Myocyte (in vitro differentiated cells): Measurements from ENCODE around the gene MTURN. TPM values are rescaled to one million over a fixed set of nuclear protein-coding genes. Genes with fewer than 3 reads are reported as not detected.
"Not testable (repeated sequence)": the region's sequence is repeated elsewhere in the genome, so short reads cannot be mapped to it uniquely, and the experiment has no call there.

Source experiments
- DNase-seq: peaks from one replicate; pipeline ENCODE4 v3.0.0-alpha.2; 2012; ENCODE audit warnings: low read depth
- total RNA-seq: library from RNA; depleted of rRNA; stranded (reverse); fragments of >200 nt; gene quantifications from 2 replicates; pipeline ENCODE4 v1.2.3, GENCODE V29; 2014

Gene MTURN
- total RNA-seq, 1 donor from 2014 or later: 41.9 TPM

DNA sequence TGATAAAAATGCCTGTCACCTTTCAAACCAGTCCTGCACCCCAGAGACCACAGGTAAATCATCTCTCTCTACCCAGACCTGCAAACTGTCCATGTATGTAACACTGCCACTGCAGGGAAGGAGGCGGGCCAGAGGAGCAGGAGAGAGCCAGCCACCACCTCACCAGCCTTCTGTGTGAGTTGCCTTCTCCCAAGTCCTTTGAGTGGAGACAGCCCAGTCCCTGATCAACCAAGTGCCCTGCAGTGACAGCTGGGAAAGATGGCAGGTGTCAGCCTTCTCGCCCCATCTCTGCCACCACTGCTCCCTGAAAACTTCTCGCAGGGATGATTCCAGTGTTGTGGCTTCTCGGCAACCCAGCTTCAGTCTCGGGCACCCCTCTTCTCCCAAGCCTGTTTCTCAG is 42.4 kb downstream of the MTURN start:
- DNase-seq: peak; percentile 74

DNA sequence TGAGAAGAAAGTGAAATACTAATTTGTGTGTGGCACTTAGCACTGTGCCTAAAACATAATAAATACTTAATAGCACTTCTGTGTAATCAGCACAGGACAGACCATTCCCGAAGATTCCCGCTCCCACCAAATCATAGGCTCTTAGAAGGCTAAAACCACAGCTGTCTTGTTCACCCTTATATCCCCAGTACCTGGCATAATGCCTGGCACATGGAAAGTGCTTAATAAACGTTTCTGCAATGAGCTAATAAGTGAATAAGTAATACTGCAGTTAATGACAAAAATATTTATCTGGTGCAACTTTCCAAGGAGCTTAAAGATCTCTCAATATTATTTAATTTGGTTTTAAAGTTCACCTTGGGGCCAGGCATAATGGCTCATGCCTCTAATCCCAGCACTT is 43.2 kb downstream of the MTURN start:
- DNase-seq: no peak

DNA sequence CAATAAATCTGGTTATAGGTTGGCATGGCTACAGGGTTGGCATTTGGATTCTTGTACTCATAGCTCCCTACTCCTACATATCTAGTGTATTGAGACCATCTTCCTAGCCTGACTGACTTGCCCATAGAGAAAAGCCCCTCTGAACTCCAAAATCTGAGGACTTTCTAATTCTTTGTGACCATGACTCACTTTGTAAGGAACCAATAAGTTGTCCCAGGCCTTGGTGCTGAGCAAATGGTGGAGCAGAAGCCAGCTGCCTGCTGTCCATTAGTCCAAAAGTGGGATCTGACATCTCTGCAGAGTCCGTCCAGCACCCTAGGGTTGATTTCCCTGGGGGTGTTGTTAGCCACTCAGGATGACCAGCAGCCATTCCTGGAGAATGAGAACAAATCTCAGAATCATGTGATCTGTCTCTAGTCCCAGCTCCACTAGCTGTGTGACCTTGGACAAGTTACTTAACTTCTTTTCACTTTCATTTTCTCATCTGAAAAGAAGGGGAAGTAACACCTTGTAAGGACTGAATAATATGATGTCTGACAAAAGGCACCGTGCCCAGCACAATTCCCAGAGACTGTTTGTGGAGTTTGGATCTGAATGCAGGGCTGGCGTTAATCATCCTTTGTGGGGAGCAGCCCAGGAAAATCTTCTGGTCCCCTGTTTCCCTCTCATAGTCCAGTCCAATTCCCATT is 44.1 kb downstream of the MTURN start:
- DNase-seq: no peak

DNA sequence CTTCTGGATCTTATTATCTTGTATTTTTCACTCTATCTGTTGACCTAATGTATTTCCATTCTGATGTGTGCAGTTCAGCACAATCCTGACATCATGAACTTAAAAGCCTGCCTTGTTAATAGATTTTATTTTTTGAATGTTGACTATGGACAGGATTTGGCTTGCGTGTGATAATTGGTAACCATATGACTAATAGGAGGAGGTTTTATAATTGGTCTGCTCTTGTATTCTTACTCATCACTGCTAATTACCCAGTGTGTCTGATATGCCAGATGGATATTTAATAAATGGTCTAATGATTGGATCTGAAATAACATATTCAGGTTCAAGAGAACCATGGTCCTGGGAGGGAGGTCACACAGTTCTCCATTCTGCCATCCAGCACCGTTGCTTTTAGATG is 45.9 kb downstream of the MTURN start:
- no peak for DNase-seq

DNA sequence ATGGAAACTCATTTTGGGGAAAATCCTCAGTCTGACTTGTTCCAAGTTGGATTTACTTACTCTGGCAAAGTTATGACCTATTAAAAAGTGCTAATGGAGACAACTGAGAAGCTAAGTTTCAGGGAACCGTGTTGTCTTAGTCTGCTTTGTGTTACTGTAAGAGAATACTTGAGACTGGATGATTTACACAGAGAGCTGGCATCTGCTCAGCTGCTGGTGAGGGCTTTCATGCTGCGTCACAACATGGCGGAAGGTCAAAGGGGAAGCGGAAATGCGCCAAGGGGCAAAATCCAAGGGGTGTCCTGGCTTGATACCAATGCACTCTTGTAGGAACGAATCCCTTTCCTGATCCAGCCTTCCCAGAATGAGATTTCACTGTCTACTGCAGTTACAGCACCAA is 46.4 kb downstream of the MTURN start:
- no peak for DNase-seq

DNA sequence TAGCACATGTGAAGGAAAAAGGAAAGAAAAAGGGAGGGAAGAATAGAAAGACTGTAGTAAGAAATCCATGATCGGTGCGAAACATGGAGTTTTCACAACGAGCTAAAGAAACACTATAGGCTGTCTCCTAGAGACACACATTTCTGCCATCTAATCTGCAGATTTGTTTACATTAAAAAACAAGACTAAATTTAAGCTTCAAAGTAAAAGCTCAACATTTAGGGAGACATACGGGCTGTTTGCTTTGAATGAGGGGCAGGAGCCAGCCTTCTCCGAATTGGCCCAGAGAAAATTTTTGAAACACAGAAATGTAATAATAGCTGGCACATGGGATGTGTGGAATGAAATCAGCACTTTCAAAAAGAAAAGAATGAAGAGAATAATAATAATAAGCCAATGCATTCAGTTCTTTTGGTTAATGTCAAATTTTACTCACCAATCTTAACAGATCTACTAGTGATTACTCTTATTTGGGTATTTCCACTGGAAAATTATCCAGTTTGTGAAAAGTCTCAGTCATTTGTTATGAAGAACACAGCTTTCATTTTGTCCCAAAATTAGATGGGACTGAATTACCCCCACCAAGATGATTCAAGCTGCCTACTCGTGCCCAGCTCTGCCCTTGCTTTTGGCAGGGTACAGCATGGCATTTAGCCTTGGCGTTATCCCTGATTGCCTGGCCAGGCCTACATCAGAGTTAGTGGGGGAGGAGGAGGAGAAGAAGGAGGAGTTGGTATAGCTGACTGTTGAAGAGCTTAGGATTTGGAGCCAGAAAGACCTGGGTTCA is 47.1 kb downstream of the MTURN start:
- no peak for DNase-seq

DNA sequence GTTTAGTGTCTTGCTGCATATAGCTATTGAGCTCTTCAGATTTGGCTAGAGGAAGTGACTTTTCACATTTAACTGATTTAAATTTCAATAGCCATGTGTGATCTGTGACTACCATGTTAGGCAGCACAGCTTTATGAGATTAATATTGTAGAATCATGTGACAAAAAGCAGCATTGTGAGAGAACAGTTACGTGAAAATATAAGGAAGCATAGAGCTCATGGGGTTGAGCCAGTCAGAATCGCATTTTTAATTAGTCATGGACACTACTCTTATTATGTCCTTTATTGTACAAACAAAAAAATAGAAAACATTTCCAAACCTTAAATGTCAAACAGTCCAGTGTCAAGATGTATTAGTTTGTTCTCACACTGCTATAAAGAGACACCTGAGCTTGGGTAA is 48.0 kb downstream of the MTURN start:
- no peak for DNase-seq

DNA sequence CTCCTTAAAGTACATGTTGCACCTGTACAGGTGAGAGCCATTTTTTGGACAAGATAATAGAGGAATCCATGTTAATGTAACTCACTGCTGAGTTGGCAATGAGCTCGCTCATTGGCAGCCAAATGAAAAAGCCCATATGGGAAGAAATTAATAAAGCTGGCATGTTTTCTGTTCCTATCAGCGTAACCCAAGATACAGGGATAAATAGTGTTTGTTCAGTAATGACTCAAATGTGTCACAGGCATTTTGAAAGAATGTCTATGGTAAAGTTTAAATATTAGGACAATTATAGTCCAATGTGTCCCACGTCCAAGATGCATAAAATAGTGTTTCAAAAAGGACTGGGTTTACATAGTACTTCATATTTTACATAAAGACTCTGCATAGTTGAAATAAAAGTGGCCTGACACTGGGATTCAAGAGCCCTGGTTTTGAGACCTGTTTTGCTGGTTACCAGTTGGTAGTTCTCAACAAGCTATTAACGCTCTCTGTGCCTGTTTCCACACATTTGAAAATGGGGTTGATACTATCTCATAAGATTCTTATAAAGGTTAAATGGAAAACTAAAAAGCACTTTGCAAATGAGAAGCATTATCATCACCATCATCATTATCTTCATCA is 49.1 kb downstream of the MTURN start:
- DNase-seq: no peak

DNA sequence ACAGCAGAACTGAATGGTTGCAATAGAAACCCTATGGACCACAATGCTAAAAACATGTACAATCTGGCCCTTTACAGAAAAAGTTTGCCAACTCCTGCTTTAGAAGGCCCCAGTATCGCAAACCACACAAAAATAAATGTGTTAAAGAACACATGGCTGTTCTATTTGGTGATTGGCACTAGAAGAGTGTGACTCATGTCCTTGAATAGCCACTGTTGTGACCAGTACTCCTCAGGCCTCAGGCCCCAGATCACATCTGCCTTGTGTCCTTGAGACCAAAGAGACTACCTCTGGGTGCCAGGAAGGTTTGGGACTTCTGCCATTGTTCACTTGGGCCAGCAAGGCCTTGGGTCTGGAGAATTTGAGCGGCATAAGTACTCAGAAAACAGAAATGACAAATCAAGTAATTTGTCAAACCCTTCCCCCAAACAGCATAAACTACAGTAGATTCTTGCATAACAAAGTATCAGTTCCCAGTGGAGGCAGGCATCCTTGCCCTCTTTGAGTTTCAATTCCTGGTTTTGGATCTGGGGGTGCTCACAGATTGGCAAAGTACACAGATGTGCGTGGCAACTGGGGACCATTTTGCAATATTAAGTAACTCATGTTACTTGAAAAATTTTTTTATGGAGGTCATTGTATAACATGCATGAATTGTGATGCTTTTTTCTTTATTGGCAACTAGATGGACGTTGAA is 50.2 kb downstream of the MTURN start:
- peak; percentile 88 for DNase-seq

DNA sequence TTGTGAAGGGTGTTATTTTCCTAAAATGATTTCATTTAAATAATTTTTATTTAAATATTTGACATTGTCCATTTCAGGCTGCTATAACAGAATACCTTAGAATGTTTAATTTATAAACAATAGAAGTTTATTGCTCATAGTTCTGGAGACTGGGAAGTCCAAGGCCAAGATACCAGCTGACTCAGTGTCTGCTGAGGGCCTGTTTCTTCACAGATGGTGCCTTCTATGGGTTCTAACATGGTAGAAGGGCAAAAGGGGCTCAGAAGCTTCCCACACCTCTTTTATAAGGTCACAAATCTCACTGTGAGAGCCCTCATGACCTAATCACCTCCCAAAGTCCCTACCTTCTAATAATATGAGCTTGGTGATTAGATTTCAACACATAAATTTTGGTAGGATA is 50.7 kb downstream of the MTURN start:
- DNase-seq: no peak

DNA sequence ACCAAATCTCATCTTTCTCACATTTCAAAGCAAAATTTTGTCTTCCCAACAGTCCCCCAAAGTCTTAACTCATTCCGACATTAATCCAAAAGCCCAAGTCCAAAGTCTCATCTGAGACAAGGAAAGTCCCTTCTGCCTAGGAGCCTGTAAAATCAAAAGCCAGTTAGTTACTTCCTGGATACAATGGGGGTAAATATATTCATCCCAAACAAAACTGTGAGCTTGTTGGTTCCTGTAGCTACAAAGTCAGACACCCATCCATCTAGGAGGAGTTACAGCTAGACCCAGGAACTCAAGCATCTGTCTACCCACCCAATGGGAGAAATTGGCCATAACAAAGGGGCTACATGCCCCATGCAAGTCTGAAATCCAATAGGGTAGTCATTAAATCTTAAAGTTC is 51.9 kb downstream of the MTURN start:
- no peak for DNase-seq

DNA sequence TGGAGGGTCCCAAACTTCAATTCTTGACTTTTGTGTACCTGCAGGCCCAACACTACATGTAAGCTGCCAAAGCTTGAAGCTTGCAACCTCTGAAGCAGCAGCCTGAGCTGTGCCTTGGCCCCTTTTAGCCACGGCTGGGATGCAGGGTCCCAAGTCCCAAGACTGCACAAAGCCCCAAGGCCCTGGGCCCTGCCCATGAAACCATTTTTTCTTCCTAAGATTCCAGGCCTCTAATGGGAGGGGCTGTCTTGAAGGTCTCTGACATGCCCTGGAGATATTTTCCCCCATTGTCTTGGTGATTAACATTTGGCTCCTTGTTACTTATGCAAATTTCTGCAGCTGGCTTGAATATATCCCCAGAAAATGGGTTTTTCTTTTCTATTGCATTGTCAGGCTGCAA is 52.7 kb downstream of the MTURN start:
- DNase-seq: no peak

DNA sequence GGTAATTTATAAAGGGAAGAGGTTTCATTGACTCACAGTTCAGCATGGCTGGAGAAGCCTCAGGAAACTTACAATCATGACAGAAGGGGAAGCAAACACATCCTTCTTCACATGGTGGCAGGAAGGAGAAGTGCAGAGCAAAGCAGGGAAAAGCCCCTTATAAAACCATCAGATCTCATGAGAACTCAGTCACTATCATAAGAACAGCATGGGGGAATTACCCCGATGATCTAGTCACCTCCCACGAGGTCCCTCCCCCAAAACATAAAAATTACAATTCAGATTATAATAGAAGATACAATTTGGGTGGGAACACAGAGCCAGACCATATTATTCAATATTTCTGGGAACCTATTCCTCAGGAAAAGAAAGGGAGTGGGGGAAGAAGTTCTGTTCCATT is 53.6 kb downstream of the MTURN start:
- not testable (repeated sequence) for DNase-seq

DNA sequence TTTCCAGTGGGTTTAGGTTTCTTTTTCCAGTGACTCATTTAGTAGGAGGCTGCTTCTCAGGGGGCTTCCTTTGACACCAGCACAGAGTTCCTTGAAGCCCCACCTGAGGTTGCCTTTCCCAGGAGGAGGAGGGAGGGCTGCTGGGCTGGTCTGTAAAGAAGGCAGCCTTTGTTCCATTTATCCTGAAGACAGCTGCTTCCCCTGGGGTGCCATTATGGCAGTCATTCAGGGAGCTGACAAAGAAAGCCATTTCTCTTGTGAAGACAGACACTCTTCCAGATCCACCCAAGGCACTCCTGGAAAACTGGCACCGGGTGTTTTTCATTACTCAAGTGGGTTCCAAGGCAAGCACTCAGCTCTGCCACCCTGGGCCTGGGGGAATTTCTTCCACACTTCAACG is 54.0 kb downstream of the MTURN start:
- DNase-seq: peak; percentile 55

DNA sequence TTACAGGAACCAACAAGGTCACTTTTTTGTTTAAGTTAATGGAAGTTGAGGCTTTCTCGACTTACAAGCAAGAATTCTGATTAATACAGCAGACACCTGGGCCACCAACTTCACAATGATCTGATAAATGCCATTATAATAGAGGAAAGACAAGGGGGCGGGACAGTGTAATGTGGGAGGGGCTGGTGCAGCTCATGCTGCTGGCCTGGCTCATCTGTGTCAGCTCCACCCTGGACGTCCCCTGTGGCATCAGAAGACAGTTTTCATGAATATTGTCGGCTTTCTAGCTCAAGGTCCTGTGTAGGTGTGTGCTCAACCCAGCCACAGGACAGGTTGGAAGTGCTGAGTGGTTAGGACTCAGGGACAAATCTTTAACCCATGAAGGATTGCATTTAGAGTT is 57.0 kb downstream of the MTURN start:
- DNase-seq: no peak

DNA sequence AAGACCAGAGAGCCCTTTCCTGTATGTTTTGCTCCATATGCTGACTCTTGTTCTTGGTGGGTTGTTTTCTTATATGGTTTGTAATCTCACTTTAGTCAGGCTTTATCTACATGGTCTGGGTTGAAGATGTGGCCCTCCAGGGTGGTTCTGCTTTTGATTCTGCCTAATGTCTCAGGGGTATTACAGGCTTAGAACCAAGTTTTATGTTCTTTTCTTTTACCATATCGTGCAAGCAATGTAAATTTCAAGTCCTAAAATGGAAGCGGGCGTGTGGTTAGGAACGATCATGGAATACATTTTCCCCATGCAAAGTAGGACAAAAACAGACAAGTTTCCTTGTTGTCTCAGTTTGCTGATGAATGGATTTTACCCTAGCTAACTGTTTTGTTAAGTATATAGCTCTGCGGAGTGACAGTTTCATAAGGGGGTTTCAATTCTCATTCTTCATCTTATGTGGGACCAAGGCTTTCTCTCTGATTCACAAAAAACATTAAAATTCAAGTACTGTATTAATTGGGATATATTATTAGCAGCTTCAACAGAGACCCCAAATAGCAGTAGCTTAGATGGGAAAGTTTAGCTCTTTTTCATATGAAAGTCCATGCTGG is 58.7 kb downstream of the MTURN start:
- no peak for DNase-seq

DNA sequence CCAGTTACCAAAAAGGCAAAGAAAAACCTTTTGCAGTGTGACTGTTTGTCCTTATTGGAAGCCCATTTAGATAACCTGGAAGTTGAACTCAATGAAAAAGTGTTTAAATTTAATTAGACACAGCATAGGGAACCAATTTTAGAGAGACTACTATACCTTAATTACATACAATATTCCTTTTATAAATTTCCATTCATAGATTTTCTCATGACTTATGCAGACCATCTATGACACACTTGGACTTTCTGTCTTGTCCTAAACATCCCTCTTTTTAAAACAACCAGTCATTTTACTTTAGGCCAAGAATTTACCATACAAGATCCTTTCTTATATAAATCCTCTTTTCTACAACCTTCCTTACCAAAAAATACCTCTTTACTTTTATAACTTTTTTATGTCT is 61.6 kb downstream of the MTURN start:
- no peak for DNase-seq

DNA sequence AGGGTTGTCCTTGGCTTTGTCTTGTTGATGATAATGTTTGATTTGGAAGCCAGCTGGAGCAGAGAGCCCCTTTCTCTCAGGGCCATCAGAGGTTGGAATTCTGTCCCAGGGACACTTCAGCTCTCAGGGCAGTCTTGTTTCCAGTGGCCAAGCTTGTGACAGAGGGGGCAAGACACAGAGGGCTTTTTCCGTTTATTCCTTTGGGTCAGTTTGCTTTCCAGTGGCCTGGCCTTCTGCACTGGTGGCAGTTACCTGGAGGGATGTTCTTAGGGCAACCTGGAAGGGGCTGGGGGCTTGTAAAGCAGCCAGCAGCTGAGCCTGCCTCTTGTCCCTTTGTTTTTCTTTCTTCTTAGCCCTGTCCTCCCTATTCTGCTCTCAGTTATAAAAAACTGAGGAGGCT is 62.7 kb downstream of the MTURN start:
- no peak for DNase-seq

DNA sequence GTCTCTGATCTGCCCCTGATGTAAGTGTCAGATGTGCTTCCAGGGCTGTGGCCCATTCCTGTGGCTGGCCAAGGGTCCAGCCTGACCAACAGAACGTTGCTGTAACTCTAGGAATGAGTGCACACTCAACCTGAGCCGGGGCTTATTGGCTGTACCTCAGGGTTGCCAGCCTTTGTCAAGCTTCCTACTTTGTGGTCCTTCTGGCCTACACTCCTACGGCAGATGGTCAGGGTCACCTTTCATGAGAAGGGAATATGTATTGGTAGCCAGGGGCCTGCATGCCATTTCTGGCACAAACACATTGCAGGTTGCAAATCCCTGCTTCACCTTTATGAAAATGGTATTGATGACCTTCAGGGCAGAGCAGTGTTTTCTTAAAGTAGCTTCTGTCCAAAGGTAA is 64.5 kb downstream of the MTURN start:
- DNase-seq: no peak

DNA sequence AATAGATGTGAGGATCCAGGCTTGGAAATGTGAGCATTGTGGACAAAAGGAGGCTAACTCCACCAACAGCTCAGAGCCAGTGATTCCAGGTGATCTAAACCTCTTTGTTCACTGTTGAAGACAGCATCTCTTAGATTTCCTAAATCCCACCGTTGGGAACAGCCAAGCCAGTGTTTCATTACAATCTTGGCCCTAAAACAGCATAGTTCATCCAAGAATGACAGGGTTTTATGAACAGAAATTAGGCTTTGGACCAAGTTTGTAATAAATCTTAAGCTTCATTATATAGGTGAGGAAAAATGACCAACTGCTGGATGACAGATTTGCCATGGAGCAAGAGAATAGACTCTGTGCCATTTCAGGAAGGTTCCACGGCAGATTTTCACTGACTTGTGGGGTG is 65.8 kb downstream of the MTURN start:
- DNase-seq: no peak

DNA sequence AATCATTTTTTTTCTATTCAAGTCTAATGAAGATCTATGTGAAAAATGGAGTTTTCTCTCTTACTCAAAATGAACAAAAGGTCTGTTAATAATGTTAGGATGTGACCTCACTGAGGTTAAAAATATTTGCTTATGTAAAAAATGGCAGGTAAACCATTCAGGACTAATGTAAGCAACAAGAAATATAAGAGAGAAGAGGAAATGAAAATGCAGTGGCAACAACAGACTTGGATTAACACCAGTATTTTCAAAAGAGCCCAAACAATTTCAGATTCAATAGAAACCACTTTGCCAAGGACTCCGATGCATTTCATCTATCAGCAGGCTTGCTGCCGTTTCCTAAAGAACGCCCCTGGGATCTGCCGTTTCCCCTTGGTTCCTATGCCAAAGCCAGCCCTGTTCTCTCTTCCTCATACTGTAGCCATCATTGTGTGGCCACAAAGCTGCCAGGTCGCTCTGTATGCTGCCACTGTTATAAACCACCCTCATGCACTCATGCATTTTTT is 66.4 kb downstream of the MTURN start:
- DNase-seq: no peak
